Measurements from ENCODE around the gene CBLN3.

The CBLN3 gene

GRCh38 chr14:24425704-24426103 lies 3.8 kb downstream of the CBLN3 start:
- DNase-seq, result peak; percentile 79

- DNase-seq, result no peak
Observed at GRCh38 chr14:24422694-24423601, 6.5 kb downstream of the CBLN3 start.

DNA sequence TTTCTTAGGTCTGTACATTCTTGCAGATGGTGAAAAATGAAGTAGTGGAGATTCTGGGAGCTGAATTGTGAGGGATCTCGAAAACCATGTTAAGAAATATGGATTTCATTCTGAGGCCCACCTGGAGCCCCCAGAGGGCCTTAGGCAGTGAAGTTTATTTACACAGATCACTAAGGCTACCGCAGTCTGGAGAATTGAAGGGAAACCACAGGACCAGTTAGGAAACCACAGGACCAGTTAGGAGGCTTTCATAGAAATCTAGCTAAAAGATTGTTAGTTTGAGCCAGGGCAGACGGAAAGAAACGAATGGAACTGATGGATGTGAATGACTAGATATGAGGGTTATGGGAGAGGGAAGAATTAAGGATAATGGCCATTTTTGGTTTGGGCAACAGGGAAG lies 7.2 kb downstream of the CBLN3 start:
- DNase-seq, result no peak

- DNase-seq, result no peak
Observed at GRCh38 chr14:24418492-24418873, 11.0 kb downstream of the CBLN3 start.

- no peak for DNase-seq
Observed at GRCh38 chr14:24417832-24418491, 11.5 kb downstream of the CBLN3 start.

DNA sequence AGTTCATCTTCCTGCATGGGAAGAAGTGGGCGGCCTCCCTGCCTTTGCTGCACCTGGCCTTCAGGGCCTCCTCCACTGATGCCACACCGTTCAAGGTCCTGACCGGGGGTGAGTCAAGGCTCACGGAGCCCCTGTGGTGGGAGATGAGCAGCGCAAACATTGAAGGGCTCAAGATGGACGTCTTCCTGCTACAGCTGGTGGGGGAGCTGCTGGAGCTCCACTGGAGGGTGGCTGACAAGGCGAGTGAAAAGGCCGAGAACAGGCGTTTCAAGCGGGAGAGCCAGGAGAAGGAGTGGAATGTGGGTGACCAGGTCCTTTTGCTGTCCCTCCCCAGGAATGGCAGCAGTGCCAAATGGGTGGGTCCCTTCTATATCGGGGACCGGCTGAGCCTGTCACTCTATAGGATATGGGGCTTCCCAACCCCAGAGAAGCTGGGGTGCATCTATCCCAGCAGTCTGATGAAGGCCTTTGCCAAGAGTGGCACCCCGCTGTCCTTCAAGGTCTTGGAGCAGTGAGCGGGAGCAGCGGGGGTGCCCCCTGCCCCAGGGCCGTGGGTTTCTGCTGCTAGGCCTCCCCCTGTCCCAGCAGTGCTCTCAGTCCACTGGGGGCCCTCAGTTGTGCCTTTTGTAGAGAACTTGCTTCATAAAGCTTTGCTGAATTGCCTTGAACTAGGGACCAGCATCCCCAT lies 12.4 kb downstream of the CBLN3 start:
- no peak for DNase-seq

GRCh38 chr14:24416254-24416931 lies 13.1 kb downstream of the CBLN3 start:
- DNase-seq, result no peak

- no peak for DNase-seq
Observed at GRCh38 chr14:24415421-24416253, 13.8 kb downstream of the CBLN3 start.

DNA sequence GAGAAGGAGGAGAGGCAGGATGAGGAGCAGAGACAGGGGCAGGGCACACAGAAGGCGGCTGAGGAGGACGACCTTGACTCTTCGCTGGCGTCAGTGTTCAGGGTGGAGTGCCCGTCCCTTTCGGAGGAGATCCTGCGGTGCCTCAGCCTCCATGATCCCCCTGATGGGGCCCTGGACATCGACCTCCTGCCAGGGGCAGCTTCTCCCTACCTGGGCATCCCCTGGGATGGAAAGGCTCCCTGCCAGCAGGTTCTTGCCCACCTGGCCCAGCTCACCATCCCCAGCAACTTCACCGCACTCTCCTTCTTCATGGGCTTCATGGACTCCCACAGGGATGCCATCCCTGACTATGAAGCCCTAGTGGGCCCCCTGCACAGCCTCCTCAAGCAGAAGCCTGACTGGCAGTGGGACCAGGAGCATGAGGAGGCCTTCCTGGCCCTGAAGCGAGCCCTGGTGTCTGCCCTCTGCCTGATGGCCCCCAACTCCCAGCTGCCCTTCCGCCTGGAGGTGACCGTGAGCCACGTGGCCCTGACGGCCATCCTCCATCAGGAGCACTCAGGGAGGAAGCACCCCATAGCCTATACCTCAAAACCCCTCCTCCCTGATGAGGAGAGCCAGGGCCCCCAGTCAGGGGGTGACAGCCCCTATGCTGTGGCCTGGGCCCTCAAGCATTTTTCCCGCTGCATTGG lies 14.6 kb downstream of the CBLN3 start:
- no peak for DNase-seq

GRCh38 chr14:24414077-24414476 lies 15.4 kb downstream of the CBLN3 start:
- no peak for DNase-seq

- DNase-seq, result peak; percentile 61
Observed at GRCh38 chr14:24411443-24412389, 17.8 kb downstream of the CBLN3 start.

- DNase-seq, result no peak
Observed at GRCh38 chr14:24409956-24410355, 19.5 kb downstream of the CBLN3 start.

- no peak for DNase-seq
Observed at GRCh38 chr14:24409192-24409591, 20.3 kb downstream of the CBLN3 start.

- no peak for DNase-seq
Observed at GRCh38 chr14:24408764-24409163, 20.7 kb downstream of the CBLN3 start.

GRCh38 chr14:24407608-24408325 lies 21.7 kb downstream of the CBLN3 start:
- no peak for DNase-seq

DNA sequence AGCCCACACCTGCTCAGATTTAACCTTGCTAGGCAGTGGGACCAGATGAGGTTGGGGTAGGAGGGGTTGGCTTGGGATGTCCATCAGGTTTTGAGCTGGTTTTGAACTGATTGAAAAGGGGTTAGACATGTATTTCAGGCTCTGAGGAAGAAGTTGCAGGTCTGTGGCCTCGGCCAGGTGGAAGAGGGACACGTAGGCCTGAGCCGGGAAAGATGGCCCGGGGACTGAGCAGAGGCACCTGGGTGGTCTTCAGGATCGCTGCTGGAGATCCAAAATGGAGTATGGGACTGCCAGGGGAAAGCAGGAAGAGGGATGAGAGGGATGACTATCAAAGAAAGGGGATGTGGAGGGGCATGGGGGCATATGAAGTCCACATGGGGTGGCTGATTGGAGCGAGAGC lies 23.1 kb downstream of the CBLN3 start:
- DNase-seq, result no peak

DNA sequence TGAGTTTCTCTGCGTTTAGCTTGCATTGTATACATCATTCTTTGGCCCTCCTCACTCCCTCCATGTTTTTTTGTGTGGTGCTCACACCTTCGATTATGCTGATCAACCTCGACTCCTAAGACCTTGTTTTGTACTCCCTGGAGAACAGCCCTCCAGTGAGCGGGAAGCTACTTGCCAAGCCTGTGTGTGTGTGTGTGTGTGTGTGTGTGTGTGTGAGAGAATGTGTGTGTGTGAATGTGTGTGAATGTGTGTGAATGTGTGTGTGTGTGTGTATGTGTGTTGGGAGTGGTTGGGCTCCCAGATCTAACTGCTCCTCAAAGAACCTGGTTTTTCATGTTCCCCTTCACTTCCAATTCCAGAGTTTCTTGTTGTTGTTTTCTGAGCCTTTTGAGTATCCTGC lies 24.7 kb downstream of the CBLN3 start:
- DNase-seq, result no peak

DNA sequence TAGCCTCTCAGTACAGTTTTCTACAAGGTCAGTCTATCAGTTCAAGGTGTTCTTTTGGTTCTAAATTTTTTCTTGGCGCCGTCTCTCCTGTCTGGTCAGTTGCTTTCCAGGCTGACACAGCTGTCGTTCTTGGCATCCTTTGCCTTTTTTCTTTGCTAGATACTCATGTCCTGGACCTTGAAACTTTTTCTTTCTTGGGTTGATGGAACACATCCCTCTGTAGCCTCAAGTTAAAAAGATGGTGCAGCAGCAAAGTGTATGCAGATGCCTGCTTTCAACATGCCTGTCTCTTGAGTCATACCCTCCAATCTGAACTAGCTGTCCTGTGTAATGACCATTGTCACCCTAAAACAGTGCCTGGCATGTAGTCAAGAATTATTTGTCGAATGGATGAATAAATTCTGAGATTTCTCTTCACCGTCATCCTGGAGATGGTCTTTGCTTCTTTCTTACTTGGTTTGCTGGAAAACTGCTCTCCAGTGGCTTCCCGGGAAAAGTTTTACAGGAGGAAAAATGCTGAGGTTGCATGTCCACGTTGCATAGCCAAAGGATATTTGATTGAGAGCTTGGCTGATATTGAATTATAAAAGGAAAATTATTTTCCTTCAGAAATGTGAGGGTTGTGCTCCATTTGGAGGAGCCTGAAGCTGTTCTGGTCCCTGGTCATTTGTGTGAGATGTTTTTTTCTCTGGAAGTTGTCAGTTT lies 26.0 kb downstream of the CBLN3 start:
- peak; percentile 70 for DNase-seq
